ENCODE measurements around the gene NUCKS1. TPM values are rescaled to one million over a fixed set of nuclear protein-coding genes. Genes with fewer than 3 reads are reported as not detected.

NUCKS1 gene
- polyA plus RNA-seq, 1 donor from 2014 or later: 134 TPM

DNA sequence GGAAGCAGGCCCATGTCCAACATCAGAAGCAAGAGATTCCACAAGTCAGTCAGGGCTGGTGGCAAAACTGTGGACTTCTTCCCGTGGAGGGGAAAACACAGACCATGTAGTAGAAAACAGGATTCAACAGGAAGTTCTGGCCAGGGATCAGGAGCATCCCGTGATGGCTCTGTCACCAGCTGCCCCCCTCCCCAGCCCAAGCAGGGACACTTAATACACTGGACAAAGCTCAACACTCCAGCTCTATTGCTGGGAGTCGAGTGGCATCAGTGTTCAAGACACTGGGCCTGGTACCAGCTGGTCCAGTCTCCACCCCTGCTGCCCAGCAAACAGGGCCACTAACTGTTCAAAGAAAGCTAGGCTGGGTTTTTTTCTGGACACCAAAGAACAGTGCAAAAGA is 73.4 kb downstream of the NUCKS1 start:
- Histone ChIP-seq H3K4me3 (ENCODE audit: low read length) (no peak overlapping the region), H3K9ac (ENCODE audit: low read length) (no peak overlapping the region)

GRCh38 chr1:205676002-205676401 is 74.0 kb downstream of the NUCKS1 start:
- Histone ChIP-seq H3K4me3 (ENCODE audit: low read length) (no peak overlapping the region), H3K9me3 (ENCODE audit: low read length) (no peaks in the 10 kb centered on the region), H3K36me3 (ENCODE audit: insufficient read depth, low read length) (no peaks in the 10 kb centered on the region), H2AFZ (ENCODE audit: low read depth, low read length) (no peak overlapping the region), H3K27ac (ENCODE audit: low read length) (no peak overlapping the region), H3K4me2 (ENCODE audit: low read length) (no peak overlapping the region), H3K9ac (ENCODE audit: low read length) (no peak overlapping the region), H3F3A (ENCODE audit: insufficient read depth, low read length, poor library complexity, severe bottlenecking) (no peaks in the 10 kb centered on the region), H3K27me3 (ENCODE audit: insufficient read depth, low read depth, low read length) (peaks cover 7% of the 10 kb centered on the region), H3K79me2 (replicated peaks; ENCODE audit: insufficient read depth, low read length) (peaks cover 3% of the 10 kb centered on the region), H3K9me2 (ENCODE audit: insufficient read depth, low read length) (no peaks in the 10 kb centered on the region), H4K20me1 (ENCODE audit: insufficient read depth) (no peaks in the 10 kb centered on the region)
- TF ChIP-seq, protein P1, sequence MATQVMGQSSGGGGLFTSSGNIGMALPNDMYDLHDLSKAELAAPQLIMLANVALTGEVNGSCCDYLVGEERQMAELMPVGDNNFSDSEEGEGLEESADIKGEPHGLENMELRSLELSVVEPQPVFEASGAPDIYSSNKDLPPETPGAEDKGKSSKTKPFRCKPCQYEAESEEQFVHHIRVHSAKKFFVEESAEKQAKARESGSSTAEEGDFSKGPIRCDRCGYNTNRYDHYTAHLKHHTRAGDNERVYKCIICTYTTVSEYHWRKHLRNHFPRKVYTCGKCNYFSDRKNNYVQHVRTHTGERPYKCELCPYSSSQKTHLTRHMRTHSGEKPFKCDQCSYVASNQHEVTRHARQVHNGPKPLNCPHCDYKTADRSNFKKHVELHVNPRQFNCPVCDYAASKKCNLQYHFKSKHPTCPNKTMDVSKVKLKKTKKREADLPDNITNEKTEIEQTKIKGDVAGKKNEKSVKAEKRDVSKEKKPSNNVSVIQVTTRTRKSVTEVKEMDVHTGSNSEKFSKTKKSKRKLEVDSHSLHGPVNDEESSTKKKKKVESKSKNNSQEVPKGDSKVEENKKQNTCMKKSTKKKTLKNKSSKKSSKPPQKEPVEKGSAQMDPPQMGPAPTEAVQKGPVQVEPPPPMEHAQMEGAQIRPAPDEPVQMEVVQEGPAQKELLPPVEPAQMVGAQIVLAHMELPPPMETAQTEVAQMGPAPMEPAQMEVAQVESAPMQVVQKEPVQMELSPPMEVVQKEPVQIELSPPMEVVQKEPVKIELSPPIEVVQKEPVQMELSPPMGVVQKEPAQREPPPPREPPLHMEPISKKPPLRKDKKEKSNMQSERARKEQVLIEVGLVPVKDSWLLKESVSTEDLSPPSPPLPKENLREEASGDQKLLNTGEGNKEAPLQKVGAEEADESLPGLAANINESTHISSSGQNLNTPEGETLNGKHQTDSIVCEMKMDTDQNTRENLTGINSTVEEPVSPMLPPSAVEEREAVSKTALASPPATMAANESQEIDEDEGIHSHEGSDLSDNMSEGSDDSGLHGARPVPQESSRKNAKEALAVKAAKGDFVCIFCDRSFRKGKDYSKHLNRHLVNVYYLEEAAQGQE (IDR thresholded peaks at IDR 0.05; ENCODE audit: borderline replicate concordance): no peak
- no peak for TF ChIP-seq MXI1 (conservative IDR thresholded peaks at IDR 0.05; ENCODE audit: poor library complexity, severe bottlenecking)
- TF ChIP-seq RAD21 (conservative IDR thresholded peaks at IDR 0.05): no peak
- no peak for TF ChIP-seq SMC3 (conservative IDR thresholded peaks at IDR 0.05; ENCODE audit: poor library complexity)
- TF ChIP-seq, protein P2, sequence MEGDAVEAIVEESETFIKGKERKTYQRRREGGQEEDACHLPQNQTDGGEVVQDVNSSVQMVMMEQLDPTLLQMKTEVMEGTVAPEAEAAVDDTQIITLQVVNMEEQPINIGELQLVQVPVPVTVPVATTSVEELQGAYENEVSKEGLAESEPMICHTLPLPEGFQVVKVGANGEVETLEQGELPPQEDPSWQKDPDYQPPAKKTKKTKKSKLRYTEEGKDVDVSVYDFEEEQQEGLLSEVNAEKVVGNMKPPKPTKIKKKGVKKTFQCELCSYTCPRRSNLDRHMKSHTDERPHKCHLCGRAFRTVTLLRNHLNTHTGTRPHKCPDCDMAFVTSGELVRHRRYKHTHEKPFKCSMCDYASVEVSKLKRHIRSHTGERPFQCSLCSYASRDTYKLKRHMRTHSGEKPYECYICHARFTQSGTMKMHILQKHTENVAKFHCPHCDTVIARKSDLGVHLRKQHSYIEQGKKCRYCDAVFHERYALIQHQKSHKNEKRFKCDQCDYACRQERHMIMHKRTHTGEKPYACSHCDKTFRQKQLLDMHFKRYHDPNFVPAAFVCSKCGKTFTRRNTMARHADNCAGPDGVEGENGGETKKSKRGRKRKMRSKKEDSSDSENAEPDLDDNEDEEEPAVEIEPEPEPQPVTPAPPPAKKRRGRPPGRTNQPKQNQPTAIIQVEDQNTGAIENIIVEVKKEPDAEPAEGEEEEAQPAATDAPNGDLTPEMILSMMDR (IDR thresholded peaks at IDR 0.05; ENCODE audit: poor library complexity, severe bottlenecking): no peak
- TF ChIP-seq EZH2 (IDR thresholded peaks at IDR 0.05; ENCODE audit: borderline replicate concordance, insufficient read depth, low read length, poor library complexity, severe bottlenecking): no peak
- no peak for TF ChIP-seq POLR2AphosphoS5 (IDR thresholded peaks at IDR 0.05)
- no peak for TF ChIP-seq TAF1 (IDR thresholded peaks at IDR 0.05; ENCODE audit: low read depth)
- TF ChIP-seq EP300 (conservative IDR thresholded peaks at IDR 0.05; ENCODE audit: poor library complexity, severe bottlenecking): no peak

More for the DNA sequence above, 73.4 kb downstream of the NUCKS1 start:
- H3K27ac ChIP-seq (ENCODE audit: low read length): no peak overlapping the region
- no peak overlapping the region for H2AFZ ChIP-seq (ENCODE audit: low read depth, low read length)
- no peaks in the 10 kb centered on the region for H3F3A ChIP-seq (ENCODE audit: insufficient read depth, low read length, poor library complexity, severe bottlenecking)
- H3K9me2 ChIP-seq (ENCODE audit: insufficient read depth, low read length): no peaks in the 10 kb centered on the region
- H3K79me2 ChIP-seq (replicated peaks; ENCODE audit: insufficient read depth, low read length): peaks cover 3% of the 10 kb centered on the region
- TF ChIP-seq, protein P1 (IDR thresholded peaks at IDR 0.05; ENCODE audit: borderline replicate concordance): no peak
- TF ChIP-seq TAF1 (IDR thresholded peaks at IDR 0.05; ENCODE audit: low read depth): no peak
- no peak for TF ChIP-seq POLR2AphosphoS5 (IDR thresholded peaks at IDR 0.05)
- TF ChIP-seq, protein P2 (IDR thresholded peaks at IDR 0.05; ENCODE audit: poor library complexity, severe bottlenecking): no peak
- TF ChIP-seq MXI1 (conservative IDR thresholded peaks at IDR 0.05; ENCODE audit: poor library complexity, severe bottlenecking): no peak
- TF ChIP-seq SMC3 (conservative IDR thresholded peaks at IDR 0.05; ENCODE audit: poor library complexity): no peak
- no peak for TF ChIP-seq RAD21 (conservative IDR thresholded peaks at IDR 0.05)
- no peak for TF ChIP-seq EZH2 (IDR thresholded peaks at IDR 0.05; ENCODE audit: borderline replicate concordance, insufficient read depth, low read length, poor library complexity, severe bottlenecking)
- TF ChIP-seq EP300 (conservative IDR thresholded peaks at IDR 0.05; ENCODE audit: poor library complexity, severe bottlenecking): no peak
- H3K9me3 ChIP-seq (ENCODE audit: low read length): no peaks in the 10 kb centered on the region
- peaks cover 7% of the 10 kb centered on the region for H3K27me3 ChIP-seq (ENCODE audit: insufficient read depth, low read depth, low read length)
- H4K20me1 ChIP-seq (ENCODE audit: insufficient read depth): no peaks in the 10 kb centered on the region
- no peaks in the 10 kb centered on the region for H3K36me3 ChIP-seq (ENCODE audit: insufficient read depth, low read length)
- H3K4me2 ChIP-seq (ENCODE audit: low read length): no peak overlapping the region

Measured in neural cell (in vitro differentiated cells).